Activated naive CD4-positive, alpha-beta T cell treated with anti-CD3 and anti-CD28 coated beads for 36 hours (primary cell): ENCODE results near the gene IGF2BP3. TPM values are rescaled to one million over a fixed set of nuclear protein-coding genes. Genes with fewer than 3 reads are reported as not detected.
"Not testable (repeated sequence)": the region's sequence is repeated elsewhere in the genome, so short reads cannot be mapped to it uniquely, and the experiment has no call there.

Source experiments
- CTCF ChIA-PET: fragments of 350-600 bp; sonication (Branson Sonifier 250); formaldehyde crosslinking; loops from one replicate; lab custom pipeline; 2021; ENCODE audit warnings: antibody characterized with exemption; lab: Charles Lee
- DNase-seq: peaks from one replicate; pipeline ENCODE4 v3.0.0-alpha.2; 2020
- H3K27ac Mint-ChIP-seq: one replicate; pipeline ENCODE4 v1.8.0; 2021; ENCODE audit warnings: mild to moderate bottlenecking, mixed read lengths
- H3K27me3 Mint-ChIP-seq: one replicate; pipeline ENCODE4 v1.8.0; 2021; ENCODE audit warnings: low read depth, mixed read lengths
- H3K36me3 Mint-ChIP-seq: one replicate; pipeline ENCODE4 v1.8.0; 2021; ENCODE audit warnings: low read depth, mixed read lengths
- H3K4me1 Mint-ChIP-seq: one replicate; pipeline ENCODE4 v1.8.0; 2021; ENCODE audit warnings: low read depth, mixed read lengths
- H3K4me3 Mint-ChIP-seq: one replicate; pipeline ENCODE4 v1.8.0; 2021; ENCODE audit warnings: mild to moderate bottlenecking, moderate library complexity, mixed read lengths
- H3K9me3 Mint-ChIP-seq: one replicate; pipeline ENCODE4 v1.8.0; 2021; ENCODE audit warnings: mixed read lengths
- intact Hi-C: fragments of 100-400 bp; cut with micrococcal nuclease; formaldehyde crosslinking; loops from one replicate; pipeline ENCODE4 v1.15.1; 2023
- total RNA-seq, 2 experiments: library from RNA; stranded (reverse); gene quantifications; one replicate each; pipeline ENCODE4 v1.2.3, GENCODE V29; 2021

IGF2BP3 gene
- under 1 TPM; 0.29 to 0.54 TPM for total RNA-seq

GRCh38 chr7:23470330-23471105 lies at the start of gene IGF2BP3:
Gene IGF2BP3 (minus strand): TSS chr7:23470491. CDS start chr7:23470110, 381 bp downstream.
- peak; percentile 54 for DNase-seq
- CTCF ChIA-PET = interaction anchor here (0.5 to 1.0 kb wide), 3 partner anchors 123 to 313 kb away, joined by 3 read pairs; no protein-coding TSS in a partner anchor
- Mint-ChIP-seq H3K9me3 (no peaks in the 10 kb centered on the region), H3K36me3 (no peaks in the 10 kb centered on the region), H3K4me3 (peak within 1 kb of the TSS; percentile 78), H3K27me3 (peaks cover 67% of the 10 kb centered on the region), H3K4me1 (peaks cover 31% of the 10 kb centered on the region), H3K27ac (peak within 1 kb of the TSS; percentile 61)
- intact Hi-C loops = loop anchor here (1.0 to 10.0 kb wide), 4 partner anchors 97 to 456 kb away; partner anchors contain the start of genes CCDC126, HYCC1 and KLHL7

GRCh38 chr7:23514755-23515154 lies 44.5 kb upstream of the IGF2BP3 start:
- Mint-ChIP-seq H3K4me1 (peaks cover 24% of the 10 kb centered on the region), H3K4me3 (no peak overlapping the region), H3K27me3 (no peaks in the 10 kb centered on the region), H3K9me3 (peaks cover 4% of the 10 kb centered on the region), H3K27ac (peak overlapping the region; percentile 59), H3K36me3 (peaks cover 68% of the 10 kb centered on the region)
- intact Hi-C loops = no loop called here
- CTCF ChIA-PET = interaction anchor here (0.7 to 2.3 kb wide), 4 partner anchors 25 to 238 kb away, joined by 3 to 7 read pairs (median 5); no protein-coding TSS in a partner anchor
- DNase-seq = peak; percentile 27

- peaks cover 64% of the 10 kb centered on the region for H3K36me3 Mint-ChIP-seq
- H3K4me3 Mint-ChIP-seq, DNase-seq, H3K27me3 Mint-ChIP-seq, H3K9me3 Mint-ChIP-seq, intact Hi-C loops: not testable (repeated sequence)
- peaks cover 26% of the 10 kb centered on the region for H3K4me1 Mint-ChIP-seq
- peak overlapping the region; percentile 50 for H3K27ac Mint-ChIP-seq
- CTCF ChIA-PET = interaction anchor here (1.8 to 2.3 kb wide), 2 partner anchors 156 to 237 kb away, joined by 6 to 7 read pairs; no protein-coding TSS in a partner anchor
Measured at GRCh38 chr7:23513746-23514145, 43.5 kb upstream of the IGF2BP3 start.

- Mint-ChIP-seq H3K27ac (no peak overlapping the region), H3K27me3 (no peaks in the 10 kb centered on the region), H3K9me3 (no peaks in the 10 kb centered on the region), H3K4me1 (peaks cover 2% of the 10 kb centered on the region), H3K4me3 (no peak overlapping the region), H3K36me3 (no peaks in the 10 kb centered on the region)
- CTCF ChIA-PET = no interaction called here
- no peak for DNase-seq
- intact Hi-C loops = no loop called here
Measured at GRCh38 chr7:23494009-23494408, 23.7 kb upstream of the IGF2BP3 start.

- H3K4me1 Mint-ChIP-seq = peaks cover 2% of the 10 kb centered on the region
- H3K9me3 Mint-ChIP-seq = no peaks in the 10 kb centered on the region
- no peaks in the 10 kb centered on the region for H3K36me3 Mint-ChIP-seq
- intact Hi-C loops = no loop called here
- no peak overlapping the region for H3K27ac Mint-ChIP-seq
- H3K4me3 Mint-ChIP-seq = peak overlapping the region; percentile 81
- CTCF ChIA-PET = interaction anchor here (1.1 to 2.1 kb wide), 2 partner anchors 29 to 219 kb away, joined by 3 to 12 read pairs; no protein-coding TSS in a partner anchor
- no peaks in the 10 kb centered on the region for H3K27me3 Mint-ChIP-seq
- DNase-seq = no peak
Measured at GRCh38 chr7:23491502-23491901, 21.2 kb upstream of the IGF2BP3 start.

GRCh38 chr7:23490357-23491135 lies 20.3 kb upstream of the IGF2BP3 start:
- peak; percentile 69 for DNase-seq
- Mint-ChIP-seq H3K27me3 (no peaks in the 10 kb centered on the region), H3K27ac (peak overlapping the region; percentile 81), H3K9me3 (no peaks in the 10 kb centered on the region), H3K36me3 (no peaks in the 10 kb centered on the region), H3K4me1 (peaks cover 2% of the 10 kb centered on the region), H3K4me3 (peak overlapping the region; percentile 81)
- CTCF ChIA-PET = interaction anchor here (0.6 to 2.1 kb wide), 5 partner anchors 35 to 218 kb away, joined by 3 to 12 read pairs (median 5); no protein-coding TSS in a partner anchor
- intact Hi-C loops = loop anchor here (1.0 kb wide), 2 partner anchors 41 to 191 kb away; partner anchors contain the start of genes MALSU1 and TRA2A

GRCh38 chr7:23488714-23489113 lies 18.4 kb upstream of the IGF2BP3 start:
- CTCF ChIA-PET = interaction anchor here (0.6 to 1.0 kb wide), 2 partner anchors 26 to 32 kb away, joined by 3 to 8 read pairs; no protein-coding TSS in a partner anchor

GRCh38 chr7:23487670-23488069 lies 17.4 kb upstream of the IGF2BP3 start:
- Mint-ChIP-seq H3K36me3 (no peaks in the 10 kb centered on the region), H3K27ac (no peak overlapping the region), H3K9me3 (no peaks in the 10 kb centered on the region), H3K4me3 (no peak overlapping the region), H3K4me1 (peaks cover 2% of the 10 kb centered on the region), H3K27me3 (no peaks in the 10 kb centered on the region)
- CTCF ChIA-PET = interaction anchor here (1.0 kb wide), 1 partner anchor 25 kb away, joined by 3 read pairs; no protein-coding TSS in a partner anchor
- intact Hi-C loops = no loop called here
- no peak for DNase-seq

More at GRCh38 chr7:23488714-23489113, 18.4 kb upstream of the IGF2BP3 start:
- H3K27me3 Mint-ChIP-seq, H3K4me1 Mint-ChIP-seq, H3K4me3 Mint-ChIP-seq, H3K36me3 Mint-ChIP-seq, intact Hi-C loops, H3K27ac Mint-ChIP-seq, H3K9me3 Mint-ChIP-seq, DNase-seq: not testable (repeated sequence)

- CTCF ChIA-PET = interaction anchor here (1.2 kb wide), 1 partner anchor 128 kb away, joined by 3 read pairs; no protein-coding TSS in a partner anchor
Measured at GRCh38 chr7:23486002-23486773, 15.9 kb upstream of the IGF2BP3 start.

GRCh38 chr7:23482686-23483085 lies 12.4 kb upstream of the IGF2BP3 start:
- CTCF ChIA-PET = interaction anchor here (0.6 kb wide), 1 partner anchor 22 kb away, joined by 3 read pairs; no protein-coding TSS in a partner anchor
- H3K9me3 Mint-ChIP-seq = no peaks in the 10 kb centered on the region

More at GRCh38 chr7:23486002-23486773, 15.9 kb upstream of the IGF2BP3 start:
- H3K9me3 Mint-ChIP-seq = no peaks in the 10 kb centered on the region
- H3K27me3 Mint-ChIP-seq = no peaks in the 10 kb centered on the region
- no peak overlapping the region for H3K27ac Mint-ChIP-seq
- peaks cover 2% of the 10 kb centered on the region for H3K4me1 Mint-ChIP-seq
- DNase-seq = no peak
- intact Hi-C loops = no loop called here
- no peaks in the 10 kb centered on the region for H3K36me3 Mint-ChIP-seq
- no peak overlapping the region for H3K4me3 Mint-ChIP-seq

More at GRCh38 chr7:23482686-23483085, 12.4 kb upstream of the IGF2BP3 start:
- Mint-ChIP-seq H3K4me1 (no peaks in the 10 kb centered on the region), H3K27me3 (peaks cover 6% of the 10 kb centered on the region), H3K27ac (no peak overlapping the region), H3K4me3 (no peak overlapping the region), H3K36me3 (no peaks in the 10 kb centered on the region)
- intact Hi-C loops = no loop called here
- no peak for DNase-seq
